Lower leg skin (tissue), 3 donors: ENCODE measurements around the gene DBX1.

Experiments
- POLR2A ChIP-seq, 2 donors: fragments of 450-650 bp; IDR thresholded peaks; one replicate each; pipeline ENCODE4 v1.6.1; 2016 to 2017; ENCODE audit warnings: antibody characterized with exemption in 2 of 2, mild to moderate bottlenecking in 1 of 2, moderate library complexity in 1 of 2
- TF ChIP-seq, protein P1 (sequence below), 3 donors: fragments of 450-650 bp; IDR thresholded peaks; one replicate each; pipeline ENCODE4 v1.5.1; 2016; ENCODE audit warnings: antibody characterized with exemption in 3 of 3, mild to moderate bottlenecking in 3 of 3, moderate library complexity in 2 of 3

DNA sequence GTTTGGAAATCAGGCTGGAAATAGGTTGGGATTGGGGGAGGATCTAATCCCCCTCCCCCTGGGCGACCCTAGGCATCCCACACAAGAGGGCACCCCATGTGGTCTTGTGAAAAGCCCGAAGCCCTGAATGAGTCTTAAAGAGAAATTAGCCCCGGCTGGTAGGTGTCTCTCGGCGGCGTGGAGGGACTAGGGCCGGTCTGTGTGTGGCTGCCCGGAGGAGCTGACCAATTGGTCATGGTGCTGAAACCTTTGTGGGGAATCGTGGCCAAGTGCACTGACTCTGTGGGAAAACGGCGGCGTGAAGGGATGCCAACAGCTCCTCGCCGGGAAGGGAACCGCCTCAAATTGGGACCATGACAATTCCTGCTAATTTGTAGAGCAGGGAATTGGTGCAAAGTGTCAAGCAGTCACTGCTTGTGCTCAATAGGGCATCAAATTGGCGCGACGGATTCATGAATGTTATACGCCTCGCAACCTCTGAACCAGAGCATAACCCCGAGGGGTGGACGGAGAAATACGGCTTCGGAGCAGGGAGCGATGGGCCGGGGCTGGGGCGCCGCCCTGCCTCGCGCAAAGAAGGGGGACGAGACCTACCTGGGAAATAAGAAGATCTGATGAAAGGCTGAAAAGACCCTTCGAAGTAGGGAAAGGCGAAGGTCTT lies 1.5 kb downstream of the DBX1 start:
- TF ChIP-seq, protein P1, sequence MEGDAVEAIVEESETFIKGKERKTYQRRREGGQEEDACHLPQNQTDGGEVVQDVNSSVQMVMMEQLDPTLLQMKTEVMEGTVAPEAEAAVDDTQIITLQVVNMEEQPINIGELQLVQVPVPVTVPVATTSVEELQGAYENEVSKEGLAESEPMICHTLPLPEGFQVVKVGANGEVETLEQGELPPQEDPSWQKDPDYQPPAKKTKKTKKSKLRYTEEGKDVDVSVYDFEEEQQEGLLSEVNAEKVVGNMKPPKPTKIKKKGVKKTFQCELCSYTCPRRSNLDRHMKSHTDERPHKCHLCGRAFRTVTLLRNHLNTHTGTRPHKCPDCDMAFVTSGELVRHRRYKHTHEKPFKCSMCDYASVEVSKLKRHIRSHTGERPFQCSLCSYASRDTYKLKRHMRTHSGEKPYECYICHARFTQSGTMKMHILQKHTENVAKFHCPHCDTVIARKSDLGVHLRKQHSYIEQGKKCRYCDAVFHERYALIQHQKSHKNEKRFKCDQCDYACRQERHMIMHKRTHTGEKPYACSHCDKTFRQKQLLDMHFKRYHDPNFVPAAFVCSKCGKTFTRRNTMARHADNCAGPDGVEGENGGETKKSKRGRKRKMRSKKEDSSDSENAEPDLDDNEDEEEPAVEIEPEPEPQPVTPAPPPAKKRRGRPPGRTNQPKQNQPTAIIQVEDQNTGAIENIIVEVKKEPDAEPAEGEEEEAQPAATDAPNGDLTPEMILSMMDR (IDR thresholded peaks at IDR 0.05): no peak
- no peak for TF ChIP-seq POLR2A (IDR thresholded peaks at IDR 0.05)
